Glutamatergic neuron (in vitro differentiated cells): ENCODE results near the gene STK24. TPM values are rescaled to one million over a fixed set of nuclear protein-coding genes. Genes with fewer than 3 reads are reported as not detected.

Source experiments
- DNase-seq: peaks from one replicate; pipeline ENCODE4 v3.0.0; 2022
- H3K27ac Mint-ChIP-seq: one replicate; pipeline ENCODE4 v1.8.0; 2020; ENCODE audit warnings: mild to moderate bottlenecking, mixed read lengths, inconsistent platforms; ENCODE audit not compliant: unreplicated experiment
- H3K27me3 Mint-ChIP-seq: one replicate; pipeline ENCODE4 v1.8.0; 2020; ENCODE audit warnings: mild to moderate bottlenecking, moderate library complexity, mixed read lengths, inconsistent platforms; ENCODE audit not compliant: unreplicated experiment
- H3K36me3 Mint-ChIP-seq: one replicate; pipeline ENCODE4 v1.8.0; 2020; ENCODE audit warnings: mild to moderate bottlenecking, mixed read lengths, inconsistent platforms; ENCODE audit not compliant: unreplicated experiment
- H3K4me1 Mint-ChIP-seq: one replicate; pipeline ENCODE4 v1.8.0; 2020; ENCODE audit warnings: mild to moderate bottlenecking, low read depth, mixed read lengths, inconsistent platforms; ENCODE audit not compliant: unreplicated experiment
- H3K4me3 Mint-ChIP-seq: one replicate; pipeline ENCODE4 v1.8.0; 2020; ENCODE audit warnings: mild to moderate bottlenecking, mixed read lengths, inconsistent platforms; ENCODE audit not compliant: unreplicated experiment
- H3K9me3 Mint-ChIP-seq: one replicate; pipeline ENCODE4 v1.8.0; 2020; ENCODE audit warnings: mild to moderate bottlenecking, moderate library complexity, mixed read lengths, inconsistent platforms; ENCODE audit not compliant: unreplicated experiment
- total RNA-seq: library from RNA; stranded (reverse); fragmentation: NEBNext Ultra II Directional; extraction: Animal tissue kit (Norgen Biotek cat#: 25700); gene quantifications from one replicate; pipeline ENCODE4 v1.2.1, GENCODE V29; 2021; ENCODE audit not compliant: unreplicated experiment
- TF ChIP-seq, protein P1 (sequence below): fragments of 200-600 bp; sonication (generic); IDR thresholded peaks from one replicate; pipeline ENCODE4 v1.5.0; 2021; ENCODE audit not compliant: partially characterized antibody, unreplicated experiment

Gene STK24
- total RNA-seq, 1 donor from 2014 or later = 188 TPM

DNA sequence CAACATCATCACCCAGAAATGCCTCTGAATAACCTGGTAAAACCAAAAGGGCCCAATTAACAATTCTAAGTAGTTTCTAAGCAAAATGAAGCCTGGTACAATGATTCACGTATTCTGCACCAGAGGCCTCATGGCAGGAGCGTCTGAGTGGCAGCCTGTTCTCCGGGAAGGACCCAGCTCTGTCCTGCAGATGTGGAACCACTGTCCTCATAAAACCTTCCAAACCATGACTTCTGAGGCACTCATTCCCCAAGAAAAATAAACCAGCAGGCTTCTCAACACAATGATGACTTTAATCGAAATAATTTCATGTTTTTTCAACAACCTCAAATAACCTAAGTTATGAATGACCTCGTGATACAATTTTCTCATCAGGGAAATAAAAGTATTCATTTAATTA lies 89.9 kb downstream of the STK24 start:
- H3K4me3 Mint-ChIP-seq = no peak overlapping the region
- peak overlapping the region; percentile 18 for H3K27ac Mint-ChIP-seq
- TF ChIP-seq, protein P1, sequence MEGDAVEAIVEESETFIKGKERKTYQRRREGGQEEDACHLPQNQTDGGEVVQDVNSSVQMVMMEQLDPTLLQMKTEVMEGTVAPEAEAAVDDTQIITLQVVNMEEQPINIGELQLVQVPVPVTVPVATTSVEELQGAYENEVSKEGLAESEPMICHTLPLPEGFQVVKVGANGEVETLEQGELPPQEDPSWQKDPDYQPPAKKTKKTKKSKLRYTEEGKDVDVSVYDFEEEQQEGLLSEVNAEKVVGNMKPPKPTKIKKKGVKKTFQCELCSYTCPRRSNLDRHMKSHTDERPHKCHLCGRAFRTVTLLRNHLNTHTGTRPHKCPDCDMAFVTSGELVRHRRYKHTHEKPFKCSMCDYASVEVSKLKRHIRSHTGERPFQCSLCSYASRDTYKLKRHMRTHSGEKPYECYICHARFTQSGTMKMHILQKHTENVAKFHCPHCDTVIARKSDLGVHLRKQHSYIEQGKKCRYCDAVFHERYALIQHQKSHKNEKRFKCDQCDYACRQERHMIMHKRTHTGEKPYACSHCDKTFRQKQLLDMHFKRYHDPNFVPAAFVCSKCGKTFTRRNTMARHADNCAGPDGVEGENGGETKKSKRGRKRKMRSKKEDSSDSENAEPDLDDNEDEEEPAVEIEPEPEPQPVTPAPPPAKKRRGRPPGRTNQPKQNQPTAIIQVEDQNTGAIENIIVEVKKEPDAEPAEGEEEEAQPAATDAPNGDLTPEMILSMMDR = no peak
- peaks cover 11% of the 10 kb centered on the region for H3K27me3 Mint-ChIP-seq
- no peak for DNase-seq
- peaks cover 22% of the 10 kb centered on the region for H3K9me3 Mint-ChIP-seq
- no peaks in the 10 kb centered on the region for H3K36me3 Mint-ChIP-seq
- H3K4me1 Mint-ChIP-seq = peaks cover 84% of the 10 kb centered on the region

DNA sequence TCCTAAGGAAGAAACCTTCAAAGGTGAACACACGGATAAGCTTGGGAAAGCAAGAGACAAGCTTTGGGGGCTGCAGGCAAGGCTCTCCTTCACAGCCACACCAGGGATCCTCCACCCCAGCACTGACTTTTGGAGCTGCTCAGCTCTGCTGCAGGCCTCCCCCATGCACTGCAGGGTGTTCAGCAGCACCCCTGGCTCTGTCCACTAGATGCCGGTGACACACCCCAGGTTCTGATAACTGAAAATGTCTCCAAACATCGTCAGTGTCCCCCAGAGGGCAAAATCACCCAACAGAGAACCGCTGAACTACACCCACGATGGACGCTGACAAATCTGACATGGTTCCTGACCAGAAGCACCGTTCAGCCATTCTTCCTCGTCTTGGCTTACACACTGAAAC lies 90.5 kb downstream of the STK24 start:
- H3K4me1 Mint-ChIP-seq = peaks cover 83% of the 10 kb centered on the region
- no peak for DNase-seq
- H3K36me3 Mint-ChIP-seq = no peaks in the 10 kb centered on the region
- TF ChIP-seq, protein P1 = no peak
- H3K27ac Mint-ChIP-seq = no peak overlapping the region
- H3K27me3 Mint-ChIP-seq = peaks cover 11% of the 10 kb centered on the region
- peaks cover 21% of the 10 kb centered on the region for H3K9me3 Mint-ChIP-seq
- H3K4me3 Mint-ChIP-seq = no peak overlapping the region

DNA sequence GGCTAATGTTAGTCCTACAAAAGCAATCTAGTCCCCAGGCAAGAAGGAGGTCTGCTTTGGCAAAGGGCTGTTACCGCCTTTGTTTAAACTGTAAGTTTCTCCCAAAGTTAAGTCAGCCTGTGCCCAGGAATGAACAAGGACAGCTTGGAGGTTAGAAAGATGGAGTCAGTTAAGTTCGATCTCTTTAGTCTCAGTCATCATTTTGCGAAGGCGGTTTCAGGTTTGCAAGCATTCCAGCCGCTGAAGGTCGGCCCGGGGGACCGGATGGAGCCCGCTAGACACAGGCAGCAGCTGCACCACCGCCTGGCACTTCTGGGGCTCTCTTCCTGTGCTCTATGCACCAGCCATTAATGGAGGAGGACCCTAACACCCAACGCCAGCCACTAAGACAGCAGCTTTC lies 91.3 kb downstream of the STK24 start:
- Mint-ChIP-seq H3K36me3 (no peaks in the 10 kb centered on the region), H3K9me3 (peaks cover 23% of the 10 kb centered on the region)
- TF ChIP-seq, protein P1 = no peak

DNA sequence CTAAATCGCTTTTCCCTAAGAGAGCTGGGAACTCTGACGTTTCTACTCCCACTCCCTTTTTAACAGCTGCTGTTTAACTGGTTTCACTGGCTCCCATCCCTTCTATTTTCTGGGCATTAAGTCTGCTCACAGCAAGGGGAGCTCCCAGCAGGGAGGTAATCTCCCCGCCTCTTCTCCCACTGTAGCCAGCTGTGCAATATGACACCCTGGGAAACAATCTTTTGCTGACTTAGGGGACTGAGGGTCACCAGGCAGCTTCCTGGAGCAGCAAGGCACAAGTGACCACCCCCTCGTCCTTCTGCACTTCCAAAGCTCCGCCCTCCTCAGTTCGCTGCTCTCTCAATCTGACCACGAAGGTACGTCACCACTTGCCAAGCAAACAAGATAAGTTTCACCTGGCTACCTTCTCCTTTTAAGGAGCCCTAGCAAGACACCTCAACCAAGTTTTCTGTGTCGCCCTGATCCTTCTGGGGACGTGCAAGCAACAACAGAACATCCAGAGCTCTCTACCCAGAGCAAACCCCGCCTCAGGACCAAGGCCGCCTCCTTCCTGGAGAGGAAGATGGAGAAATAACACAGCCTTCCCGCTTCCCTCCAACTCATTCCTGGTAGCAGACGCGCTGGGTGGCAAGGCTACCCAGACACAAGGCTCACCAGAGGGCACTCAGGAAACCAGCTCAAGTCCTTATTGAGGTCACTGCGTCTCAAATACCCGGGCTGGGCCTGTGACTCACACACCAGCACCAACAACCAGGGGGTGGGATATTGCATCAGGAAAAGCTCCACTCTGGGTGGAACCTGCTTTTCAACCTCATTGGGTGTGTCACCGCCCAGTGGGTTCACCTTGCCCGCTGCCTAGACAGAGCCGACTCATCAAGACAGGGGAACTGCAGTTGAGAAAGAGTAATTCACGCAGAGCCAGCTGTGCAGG lies 92.4 kb downstream of the STK24 start:
- TF ChIP-seq, protein P1 = no peak
- Mint-ChIP-seq H3K4me3 (peak overlapping the region; percentile 67), H3K9me3 (peaks cover 21% of the 10 kb centered on the region), H3K27ac (peak overlapping the region; percentile 93), H3K27me3 (peaks cover 15% of the 10 kb centered on the region), H3K4me1 (peaks cover 76% of the 10 kb centered on the region), H3K36me3 (no peaks in the 10 kb centered on the region)
- DNase-seq = no peak

More for the DNA sequence above, 91.3 kb downstream of the STK24 start:
- DNase-seq = peak; percentile 46
- H3K4me1 Mint-ChIP-seq = peaks cover 83% of the 10 kb centered on the region
- H3K27me3 Mint-ChIP-seq = peaks cover 15% of the 10 kb centered on the region
- H3K27ac Mint-ChIP-seq = peak overlapping the region; percentile 90
- H3K4me3 Mint-ChIP-seq = peak overlapping the region; percentile 66
